A549 (cell line): Measurements from ENCODE around the gene CCDC78. TPM values are rescaled to one million over a fixed set of nuclear protein-coding genes. Genes with fewer than 3 reads are reported as not detected.

Source experiments
- CBX8 ChIP-seq: fragments of 200-600 bp; sonication (generic); IDR thresholded peaks from 2 replicates; pipeline ENCODE4 v1.6.1; 2016
- CHD2 ChIP-seq: fragments of 150-350 bp; IDR thresholded peaks from 2 replicates; pipeline ENCODE4 v1.6.1; 2014; ENCODE audit warnings: low read length; ENCODE audit not compliant: partially characterized antibody
- CHD4 ChIP-seq: fragments of 200-600 bp; sonication (generic); IDR thresholded peaks from 2 replicates; pipeline ENCODE4 v1.6.1; 2016; ENCODE audit warnings: antibody characterized with exemption, mild to moderate bottlenecking, borderline replicate concordance
- EHMT2 ChIP-seq: fragments of 200-600 bp; sonication (generic); IDR thresholded peaks from 2 replicates; pipeline ENCODE4 v1.6.1; 2016; ENCODE audit warnings: antibody characterized with exemption, low read depth, mild to moderate bottlenecking, moderate library complexity
- FOSB ChIP-seq: fragments of 250-450 bp; sonication (Bioruptor Pico); IDR thresholded peaks from 2 replicates; pipeline ENCODE4 v1.5.0; 2020; ENCODE audit warnings: mild to moderate bottlenecking, moderate library complexity
- FOXS1 ChIP-seq: fragments of 250-450 bp; sonication (Bioruptor Pico); IDR thresholded peaks from 2 replicates; pipeline ENCODE4 v1.5.0; 2020; ENCODE audit warnings: mild to moderate bottlenecking, moderate library complexity
- GATA3 ChIP-seq: IDR thresholded peaks from 2 replicates; pipeline ENCODE4 v1.6.1; 2012; ENCODE audit warnings: borderline replicate concordance
- HES2 ChIP-seq: fragments of >200 bp; sonication (Bioruptor Twin); formaldehyde crosslinking; IDR thresholded peaks from 2 replicates; pipeline ENCODE4 v1.6.1; 2016
- HEYL ChIP-seq: fragments of 250-450 bp; sonication (Bioruptor Pico); IDR thresholded peaks from 2 replicates; pipeline ENCODE4 v1.8.0; 2021; ENCODE audit warnings: mild to moderate bottlenecking, moderate library complexity
- HOXA7 ChIP-seq: fragments of 250-450 bp; sonication (Bioruptor Pico); IDR thresholded peaks from 2 replicates; pipeline ENCODE4 v1.5.0; 2020; ENCODE audit warnings: mild to moderate bottlenecking, moderate library complexity
- HOXB13 ChIP-seq: fragments of 250-450 bp; sonication (Bioruptor Pico); IDR thresholded peaks from 2 replicates; pipeline ENCODE4 v1.5.0; 2020; ENCODE audit warnings: low read depth, mild to moderate bottlenecking, moderate library complexity
- JUN ChIP-seq, 2 experiments: fragments of >200 bp; sonication (Bioruptor Twin); formaldehyde crosslinking; IDR thresholded peaks; 2 replicates in 1 of 2; 3 replicates in 1 of 2; pipeline ENCODE4 v1.6.1; 2016 to 2017
- JUNB ChIP-seq: fragments of >200 bp; sonication (Bioruptor Twin); formaldehyde crosslinking; IDR thresholded peaks from 2 replicates; pipeline ENCODE4 v1.6.1; 2016
- KDM1A ChIP-seq: fragments of 200-600 bp; sonication (generic); IDR thresholded peaks from 2 replicates; pipeline ENCODE4 v1.6.1; 2016; ENCODE audit warnings: low read depth, mild to moderate bottlenecking
- KDM5A ChIP-seq: fragments of 200-600 bp; sonication (generic); IDR thresholded peaks from 2 replicates; pipeline ENCODE4 v1.6.1; 2016; ENCODE audit warnings: antibody characterized with exemption, mild to moderate bottlenecking
- NPAS2 ChIP-seq: fragments of 250-450 bp; sonication (Bioruptor Pico); IDR thresholded peaks from 2 replicates; pipeline ENCODE4 v1.8.0; 2022; ENCODE audit warnings: mild to moderate bottlenecking, moderate library complexity, borderline replicate concordance
- NR3C1 ChIP-seq: fragments of >200 bp; sonication (Bioruptor Twin); formaldehyde crosslinking; IDR thresholded peaks from 3 replicates; pipeline ENCODE4 v1.6.1; 2017
- PBX3 ChIP-seq: IDR thresholded peaks from 2 replicates; pipeline ENCODE4 v1.6.1; 2012
- PHF8 ChIP-seq: fragments of 200-600 bp; sonication (generic); IDR thresholded peaks from 2 replicates; pipeline ENCODE4 v1.6.1; 2016; ENCODE audit warnings: low read depth, mild to moderate bottlenecking, antibody characterized with exemption, moderate library complexity, borderline replicate concordance
- RAD21 ChIP-seq, 2 experiments: fragments of >200 bp in 1 of 2; sonication (Bioruptor Twin) in 1 of 2; formaldehyde crosslinking in 1 of 2; IDR thresholded peaks in 1 of 2; conservative IDR thresholded peaks in 1 of 2; 2 replicates in 1 of 2; 3 replicates in 1 of 2; pipeline ENCODE4 v1.6.1; 2012 to 2018; ENCODE audit warnings: inconsistent platforms in 1 of 2
- RARB ChIP-seq: fragments of 250-450 bp; sonication (Bioruptor Pico); IDR thresholded peaks from 2 replicates; pipeline ENCODE4 v1.8.0; 2021; ENCODE audit warnings: mild to moderate bottlenecking, moderate library complexity
- RCOR1 ChIP-seq: fragments of 150-350 bp; IDR thresholded peaks from 2 replicates; pipeline ENCODE4 v1.6.1; 2014; ENCODE audit warnings: antibody characterized with exemption, low read length, low read depth
- RNF2 ChIP-seq: fragments of 200-600 bp; sonication (generic); IDR thresholded peaks from 2 replicates; pipeline ENCODE4 v1.6.1; 2016; ENCODE audit warnings: low read depth, mild to moderate bottlenecking, antibody characterized with exemption, moderate library complexity, borderline replicate concordance
- SREBF2 ChIP-seq: fragments of 450-650 bp; IDR thresholded peaks from 2 replicates; pipeline ENCODE4 v1.6.1; 2014; ENCODE audit warnings: mild to moderate bottlenecking, moderate library complexity
- TP53 ChIP-seq: fragments of 250-450 bp; sonication (Bioruptor Pico); IDR thresholded peaks from 2 replicates; pipeline ENCODE4 v1.5.0; 2021; ENCODE audit warnings: mild to moderate bottlenecking, moderate library complexity
- ZC3H11A ChIP-seq: fragments of 450-650 bp; IDR thresholded peaks from 2 replicates; pipeline ENCODE4 v1.6.1; 2014; ENCODE audit warnings: antibody characterized with exemption, mild to moderate bottlenecking
- ZFP36 ChIP-seq: fragments of 450-650 bp; IDR thresholded peaks from 2 replicates; pipeline ENCODE4 v1.6.1; 2014; ENCODE audit warnings: borderline replicate concordance; ENCODE audit not compliant: partially characterized antibody
- ZNF302 ChIP-seq: fragments of 250-450 bp; sonication (Bioruptor Pico); IDR thresholded peaks from 2 replicates; pipeline ENCODE4 v1.9.0; 2021; ENCODE audit warnings: inconsistent platforms, mild to moderate bottlenecking, moderate library complexity
- polyA plus RNA-seq, 4 experiments: library from polyadenylated mRNA; depleted of rRNA in 3 of 4; stranded (reverse); fragments of >200 nt; fragmentation: RNase III in 1 of 4; extraction: RNeasy Plus Mini Kit Qiagen cat#74134 plus additional on column Dnase treatment in 1 of 4; gene quantifications; 2 replicates in 3 of 4; 3 replicates in 1 of 4; pipeline ENCODE4 v1.2.3, GENCODE V29; 2011 to 2017
- TF ChIP-seq, protein P1 (sequence below): fragments of 250-450 bp; sonication (Bioruptor Pico); IDR thresholded peaks from 2 replicates; pipeline ENCODE4 v1.5.0; 2021; ENCODE audit warnings: mild to moderate bottlenecking, moderate library complexity, borderline replicate concordance
- TF ChIP-seq, protein P2 (sequence below): IDR thresholded peaks from 2 replicates; pipeline ENCODE4 v1.6.1; 2012; ENCODE audit warnings: low read depth, borderline replicate concordance
- TF ChIP-seq, protein P3 (sequence below): fragments of 150-350 bp; IDR thresholded peaks from 2 replicates; pipeline ENCODE4 v1.6.1; 2014; ENCODE audit warnings: low read depth, mild to moderate bottlenecking, low read length
- TF ChIP-seq, protein P4 (sequence below): fragments of 450-650 bp; IDR thresholded peaks from 2 replicates; pipeline ENCODE4 v1.6.1; 2014; ENCODE audit warnings: antibody characterized with exemption
- TF ChIP-seq, protein P5 (sequence below): fragments of 200-600 bp; sonication (generic); IDR thresholded peaks from 2 replicates; pipeline ENCODE4 v1.6.1; 2016; ENCODE audit warnings: antibody characterized with exemption, mild to moderate bottlenecking, moderate library complexity

Gene CCDC78
- polyA plus RNA-seq, 2 of the 4 experiments (the other 2 are of a cell fraction), result 1.1 to 4.7 TPM

- TF ChIP-seq, protein P1, sequence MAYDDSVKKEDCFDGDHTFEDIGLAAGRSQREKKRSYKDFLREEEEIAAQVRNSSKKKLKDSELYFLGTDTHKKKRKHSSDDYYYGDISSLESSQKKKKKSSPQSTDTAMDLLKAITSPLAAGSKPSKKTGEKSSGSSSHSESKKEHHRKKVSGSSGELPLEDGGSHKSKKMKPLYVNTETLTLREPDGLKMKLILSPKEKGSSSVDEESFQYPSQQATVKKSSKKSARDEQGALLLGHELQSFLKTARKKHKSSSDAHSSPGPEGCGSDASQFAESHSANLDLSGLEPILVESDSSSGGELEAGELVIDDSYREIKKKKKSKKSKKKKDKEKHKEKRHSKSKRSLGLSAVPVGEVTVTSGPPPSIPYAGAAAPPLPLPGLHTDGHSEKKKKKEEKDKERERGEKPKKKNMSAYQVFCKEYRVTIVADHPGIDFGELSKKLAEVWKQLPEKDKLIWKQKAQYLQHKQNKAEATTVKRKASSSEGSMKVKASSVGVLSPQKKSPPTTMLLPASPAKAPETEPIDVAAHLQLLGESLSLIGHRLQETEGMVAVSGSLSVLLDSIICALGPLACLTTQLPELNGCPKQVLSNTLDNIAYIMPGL, result no peak
- TF ChIP-seq FOSB (CRISPR knock-in tag) (no peak), NPAS2 (CRISPR knock-in tag) (no peak), ZC3H11A (no peak), RARB (CRISPR knock-in tag) (no peak), JUN (IDR thresholded peaks at IDR 0.05) (peak; percentile 95 to 98), HOXB13 (CRISPR knock-in tag) (0 out of 2 replicates have a peak, but pooled peaks have one; percentile 66), HES2 (no peak), NR3C1 (no peak), TP53 (CRISPR knock-in tag) (no peak), GATA3 (peak; percentile 47), RCOR1 (no peak), SREBF2 (no peak), CHD4 (no peak), HEYL (CRISPR knock-in tag) (no peak), RNF2 (no peak), RAD21 (conservative IDR thresholded peaks at IDR 0.05 in 1 of 2, IDR thresholded peaks at IDR 0.05 in 1 of 2) (no peak), CBX8 (no peak), KDM5A (peak; percentile 79), PHF8 (peak; percentile 74; the same call in 1 of the 2 replicates), KDM1A (no peak), FOXS1 (CRISPR knock-in tag) (no peak), CHD2 (no peak), ZFP36 (no peak), EHMT2 (no peak), ZNF302 (CRISPR knock-in tag) (no peak), JUNB (no peak), HOXA7 (CRISPR knock-in tag) (no peak), PBX3 (peak; percentile 52; the same call in 1 of the 2 replicates)
- TF ChIP-seq, protein P2, sequence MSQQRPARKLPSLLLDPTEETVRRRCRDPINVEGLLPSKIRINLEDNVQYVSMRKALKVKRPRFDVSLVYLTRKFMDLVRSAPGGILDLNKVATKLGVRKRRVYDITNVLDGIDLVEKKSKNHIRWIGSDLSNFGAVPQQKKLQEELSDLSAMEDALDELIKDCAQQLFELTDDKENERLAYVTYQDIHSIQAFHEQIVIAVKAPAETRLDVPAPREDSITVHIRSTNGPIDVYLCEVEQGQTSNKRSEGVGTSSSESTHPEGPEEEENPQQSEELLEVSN, result peak; percentile 96
- TF ChIP-seq, protein P3, sequence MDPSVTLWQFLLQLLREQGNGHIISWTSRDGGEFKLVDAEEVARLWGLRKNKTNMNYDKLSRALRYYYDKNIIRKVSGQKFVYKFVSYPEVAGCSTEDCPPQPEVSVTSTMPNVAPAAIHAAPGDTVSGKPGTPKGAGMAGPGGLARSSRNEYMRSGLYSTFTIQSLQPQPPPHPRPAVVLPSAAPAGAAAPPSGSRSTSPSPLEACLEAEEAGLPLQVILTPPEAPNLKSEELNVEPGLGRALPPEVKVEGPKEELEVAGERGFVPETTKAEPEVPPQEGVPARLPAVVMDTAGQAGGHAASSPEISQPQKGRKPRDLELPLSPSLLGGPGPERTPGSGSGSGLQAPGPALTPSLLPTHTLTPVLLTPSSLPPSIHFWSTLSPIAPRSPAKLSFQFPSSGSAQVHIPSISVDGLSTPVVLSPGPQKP, result 0 out of 2 replicates have a peak, but pooled peaks have one; percentile 4
- TF ChIP-seq, protein P4, sequence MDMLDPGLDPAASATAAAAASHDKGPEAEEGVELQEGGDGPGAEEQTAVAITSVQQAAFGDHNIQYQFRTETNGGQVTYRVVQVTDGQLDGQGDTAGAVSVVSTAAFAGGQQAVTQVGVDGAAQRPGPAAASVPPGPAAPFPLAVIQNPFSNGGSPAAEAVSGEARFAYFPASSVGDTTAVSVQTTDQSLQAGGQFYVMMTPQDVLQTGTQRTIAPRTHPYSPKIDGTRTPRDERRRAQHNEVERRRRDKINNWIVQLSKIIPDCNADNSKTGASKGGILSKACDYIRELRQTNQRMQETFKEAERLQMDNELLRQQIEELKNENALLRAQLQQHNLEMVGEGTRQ, result no peak
- TF ChIP-seq, protein P5, sequence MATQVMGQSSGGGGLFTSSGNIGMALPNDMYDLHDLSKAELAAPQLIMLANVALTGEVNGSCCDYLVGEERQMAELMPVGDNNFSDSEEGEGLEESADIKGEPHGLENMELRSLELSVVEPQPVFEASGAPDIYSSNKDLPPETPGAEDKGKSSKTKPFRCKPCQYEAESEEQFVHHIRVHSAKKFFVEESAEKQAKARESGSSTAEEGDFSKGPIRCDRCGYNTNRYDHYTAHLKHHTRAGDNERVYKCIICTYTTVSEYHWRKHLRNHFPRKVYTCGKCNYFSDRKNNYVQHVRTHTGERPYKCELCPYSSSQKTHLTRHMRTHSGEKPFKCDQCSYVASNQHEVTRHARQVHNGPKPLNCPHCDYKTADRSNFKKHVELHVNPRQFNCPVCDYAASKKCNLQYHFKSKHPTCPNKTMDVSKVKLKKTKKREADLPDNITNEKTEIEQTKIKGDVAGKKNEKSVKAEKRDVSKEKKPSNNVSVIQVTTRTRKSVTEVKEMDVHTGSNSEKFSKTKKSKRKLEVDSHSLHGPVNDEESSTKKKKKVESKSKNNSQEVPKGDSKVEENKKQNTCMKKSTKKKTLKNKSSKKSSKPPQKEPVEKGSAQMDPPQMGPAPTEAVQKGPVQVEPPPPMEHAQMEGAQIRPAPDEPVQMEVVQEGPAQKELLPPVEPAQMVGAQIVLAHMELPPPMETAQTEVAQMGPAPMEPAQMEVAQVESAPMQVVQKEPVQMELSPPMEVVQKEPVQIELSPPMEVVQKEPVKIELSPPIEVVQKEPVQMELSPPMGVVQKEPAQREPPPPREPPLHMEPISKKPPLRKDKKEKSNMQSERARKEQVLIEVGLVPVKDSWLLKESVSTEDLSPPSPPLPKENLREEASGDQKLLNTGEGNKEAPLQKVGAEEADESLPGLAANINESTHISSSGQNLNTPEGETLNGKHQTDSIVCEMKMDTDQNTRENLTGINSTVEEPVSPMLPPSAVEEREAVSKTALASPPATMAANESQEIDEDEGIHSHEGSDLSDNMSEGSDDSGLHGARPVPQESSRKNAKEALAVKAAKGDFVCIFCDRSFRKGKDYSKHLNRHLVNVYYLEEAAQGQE, result no peak
Measured at GRCh38 chr16:720990-721764, 5.1 kb downstream of the CCDC78 start, which contains the start of gene ANTKMT (continued).
